GM12891 (cell line): Measurements from ENCODE around the gene HSBP1L1.

ENCODE experiments used
- POLR2AphosphoS5 ChIP-seq: IDR thresholded peaks from 2 replicates; pipeline ENCODE4 v1.6.1; 2011; ENCODE audit warnings: low read depth, low read length, control low read depth
- SPI1 ChIP-seq: IDR thresholded peaks from 2 replicates; pipeline ENCODE4 v1.6.1; 2011; ENCODE audit warnings: low read depth, low read length, control low read depth
- TAF1 ChIP-seq: IDR thresholded peaks from 2 replicates; pipeline ENCODE4 v1.6.1; 2011; ENCODE audit warnings: low read depth, low read length, control low read depth

GRCh38 chr18:79950515-79951341 lies 13.7 kb upstream of the HSBP1L1 start:
- no peak for TF ChIP-seq POLR2AphosphoS5
- no peak for TF ChIP-seq TAF1
- no peak for TF ChIP-seq SPI1
